GM10248 (cell line): ENCODE results near the gene ADK.
"Not testable (repeated sequence)": the region's sequence is repeated elsewhere in the genome, so short reads cannot be mapped to it uniquely, and the experiment has no call there.

ENCODE experiments used
- CTCF ChIA-PET: fragments of 300-600 bp; sonication (Branson Sonifier 250); formaldehyde crosslinking; extraction: SDS; loops from one replicate; lab custom pipeline; 2021; ENCODE audit warnings: antibody characterized with exemption; lab: Yijun Ruan, JAX
- POLR2A ChIA-PET: fragments of 350-650 bp; sonication (Branson Sonifier 250); formaldehyde crosslinking; extraction: SDS; loops from one replicate; lab custom pipeline; 2020; ENCODE audit warnings: antibody characterized with exemption; lab: Yijun Ruan, JAX
- DNase-seq: peaks from one replicate; pipeline ENCODE4 v3.0.0; 2012; ENCODE audit errors: extremely low spot score
- TF ChIP-seq, protein P1 (sequence below): IDR thresholded peaks from 2 replicates; pipeline ENCODE4 v1.5.1; 2012; ENCODE audit warnings: mild to moderate bottlenecking, low read depth; ENCODE audit errors: extremely low read depth, missing control alignments, control extremely low read depth

Gene ADK

GRCh38 chr10:74202356-74202755, 51.3 kb downstream of the ADK start:
- DNase-seq: no peak
- TF ChIP-seq, protein P1, sequence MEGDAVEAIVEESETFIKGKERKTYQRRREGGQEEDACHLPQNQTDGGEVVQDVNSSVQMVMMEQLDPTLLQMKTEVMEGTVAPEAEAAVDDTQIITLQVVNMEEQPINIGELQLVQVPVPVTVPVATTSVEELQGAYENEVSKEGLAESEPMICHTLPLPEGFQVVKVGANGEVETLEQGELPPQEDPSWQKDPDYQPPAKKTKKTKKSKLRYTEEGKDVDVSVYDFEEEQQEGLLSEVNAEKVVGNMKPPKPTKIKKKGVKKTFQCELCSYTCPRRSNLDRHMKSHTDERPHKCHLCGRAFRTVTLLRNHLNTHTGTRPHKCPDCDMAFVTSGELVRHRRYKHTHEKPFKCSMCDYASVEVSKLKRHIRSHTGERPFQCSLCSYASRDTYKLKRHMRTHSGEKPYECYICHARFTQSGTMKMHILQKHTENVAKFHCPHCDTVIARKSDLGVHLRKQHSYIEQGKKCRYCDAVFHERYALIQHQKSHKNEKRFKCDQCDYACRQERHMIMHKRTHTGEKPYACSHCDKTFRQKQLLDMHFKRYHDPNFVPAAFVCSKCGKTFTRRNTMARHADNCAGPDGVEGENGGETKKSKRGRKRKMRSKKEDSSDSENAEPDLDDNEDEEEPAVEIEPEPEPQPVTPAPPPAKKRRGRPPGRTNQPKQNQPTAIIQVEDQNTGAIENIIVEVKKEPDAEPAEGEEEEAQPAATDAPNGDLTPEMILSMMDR: no peak
- CTCF ChIA-PET: interaction anchor here (1.2 kb wide), 1 partner anchor 1033 kb away, joined by 3 read pairs; the partner anchor contains the start of gene COMTD1
- POLR2A ChIA-PET: no interaction called here

DNA sequence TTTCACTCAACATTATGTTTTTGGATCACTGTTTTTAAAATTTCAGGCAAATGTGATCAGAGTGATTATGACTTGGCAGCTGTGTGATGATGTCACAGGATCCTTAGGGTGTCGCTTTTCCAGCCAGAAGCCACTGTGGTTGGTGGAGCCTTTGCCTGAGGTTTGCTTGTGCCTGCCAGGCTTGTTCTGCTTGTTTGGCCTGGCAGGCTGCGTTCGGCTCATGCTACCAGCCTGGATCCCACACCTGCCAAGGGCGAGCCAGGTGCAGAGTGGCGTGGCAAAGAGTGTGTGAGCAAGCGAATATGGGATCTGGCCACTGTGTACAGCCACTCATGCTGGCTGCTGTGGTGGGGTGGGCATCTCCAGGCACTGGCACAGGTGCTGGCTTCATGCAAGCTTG, 55.7 kb downstream of the ADK start:
- no peak for DNase-seq
- TF ChIP-seq, protein P1: no peak
- CTCF ChIA-PET: interaction anchor here (0.9 to 1.4 kb wide), 3 partner anchors 18 to 50 kb away, joined by 3 to 5 read pairs (median 3); no protein-coding TSS in a partner anchor
- POLR2A ChIA-PET: no interaction called here

GRCh38 chr10:74207691-74208480, 56.9 kb downstream of the ADK start:
- TF ChIP-seq, protein P1: no peak
- DNase-seq: no peak
- POLR2A ChIA-PET: no interaction called here
- CTCF ChIA-PET: interaction anchor here (0.9 kb wide), 2 partner anchors 19 to 30 kb away, joined by 3 to 5 read pairs; no protein-coding TSS in a partner anchor

GRCh38 chr10:74208997-74209396, 58.0 kb downstream of the ADK start:
- CTCF ChIA-PET: no interaction called here
- TF ChIP-seq, protein P1: no peak
- POLR2A ChIA-PET: no interaction called here
- DNase-seq: no peak

DNA sequence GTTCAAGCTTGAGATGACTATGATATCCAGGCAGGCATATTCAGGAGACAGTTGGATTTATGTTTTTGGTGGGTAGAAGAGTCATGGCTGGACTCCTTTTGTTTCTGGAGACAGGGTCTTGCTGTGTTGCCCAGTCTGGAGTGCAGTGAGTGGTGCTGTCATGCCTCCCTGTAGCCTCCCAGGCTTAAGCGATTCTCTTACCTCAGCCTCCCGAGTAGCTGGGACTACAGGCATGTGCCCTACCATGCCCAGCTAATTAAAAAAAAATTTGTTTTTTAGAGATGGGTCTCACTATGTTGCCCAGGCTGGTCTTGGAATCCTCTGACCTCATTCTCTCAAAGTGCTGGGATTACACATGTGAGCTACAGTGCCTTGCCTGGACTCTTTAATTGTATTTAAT, 62.0 kb downstream of the ADK start:
- DNase-seq: no peak
- TF ChIP-seq, protein P1: no peak
- ChIA-PET POLR2A (no interaction called here), CTCF (interaction anchor here (0.8 to 2.6 kb wide), 14 partner anchors 9 to 103 kb away, joined by 3 to 10 read pairs (median 4); partner anchors contain the start of genes ADK and AP3M1)

GRCh38 chr10:74213571-74214162, 62.6 kb downstream of the ADK start:
- peak; percentile 42 for DNase-seq
- TF ChIP-seq, protein P1: peak; percentile 41
- ChIA-PET CTCF (interaction anchor here (0.8 to 2.6 kb wide), 12 partner anchors 10 to 63 kb away, joined by 3 to 10 read pairs (median 4); partner anchors contain the start of genes ADK and AP3M1), POLR2A (no interaction called here)

DNA sequence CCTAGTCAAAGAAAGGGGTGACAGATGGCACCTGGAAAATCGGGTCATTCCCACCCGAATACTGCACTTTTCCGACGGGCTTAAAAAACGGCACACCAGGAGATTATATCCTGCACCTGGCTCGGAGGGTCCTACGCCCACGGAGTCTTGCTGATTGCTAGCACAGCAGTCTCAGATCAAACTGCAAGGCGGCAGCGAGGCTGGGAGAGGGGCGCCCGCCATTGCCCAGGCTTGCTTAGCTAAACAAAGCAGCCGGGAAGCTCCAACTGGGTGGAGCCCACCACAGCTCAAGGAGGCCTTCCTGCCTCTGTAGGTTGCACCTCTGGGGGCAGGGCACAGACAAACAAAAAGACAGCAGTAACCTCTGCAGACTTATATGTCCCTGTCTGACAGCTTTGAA, 66.1 kb downstream of the ADK start:
- POLR2A ChIA-PET, DNase-seq, CTCF ChIA-PET: not testable (repeated sequence)

DNA sequence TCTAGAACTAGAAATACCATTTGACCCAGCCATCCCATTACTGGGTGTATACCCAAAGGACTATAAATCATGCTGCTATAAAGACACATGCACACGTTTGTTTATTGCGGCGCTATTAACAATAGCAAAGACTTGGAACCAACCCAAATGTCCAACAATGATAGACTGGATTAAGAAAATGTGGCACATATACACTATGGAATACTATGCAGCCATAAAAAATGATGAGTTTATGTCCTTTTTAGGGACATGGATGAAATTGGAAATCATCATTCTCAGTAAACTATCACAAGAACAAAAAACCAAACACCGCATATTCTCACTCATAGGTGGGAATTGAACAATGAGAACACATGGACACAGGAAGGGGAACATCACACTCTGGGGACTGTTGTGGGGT, 71.4 kb downstream of the ADK start:
- DNase-seq, POLR2A ChIA-PET: not testable (repeated sequence)
- CTCF ChIA-PET: interaction anchor here (1.7 kb wide), 1 partner anchor 22 kb away, joined by 6 read pairs; no protein-coding TSS in a partner anchor
